HG02610 (cell line): Measurements from ENCODE around the gene TMEM121B.

ENCODE experiments used
- ATAC-seq: cut with Tn5 transposase; IDR thresholded peaks from one replicate; pipeline ENCODE4 v1.9.1; 2021; ENCODE audit warnings: mild to moderate bottlenecking, moderate library complexity; ENCODE audit not compliant: unreplicated experiment

TMEM121B gene

GRCh38 chr22:17095538-17095937 is 25.6 kb downstream of the TMEM121B start:
- no peak for ATAC-seq

GRCh38 chr22:17093081-17093480 is 28.1 kb downstream of the TMEM121B start:
- ATAC-seq = no peak

DNA sequence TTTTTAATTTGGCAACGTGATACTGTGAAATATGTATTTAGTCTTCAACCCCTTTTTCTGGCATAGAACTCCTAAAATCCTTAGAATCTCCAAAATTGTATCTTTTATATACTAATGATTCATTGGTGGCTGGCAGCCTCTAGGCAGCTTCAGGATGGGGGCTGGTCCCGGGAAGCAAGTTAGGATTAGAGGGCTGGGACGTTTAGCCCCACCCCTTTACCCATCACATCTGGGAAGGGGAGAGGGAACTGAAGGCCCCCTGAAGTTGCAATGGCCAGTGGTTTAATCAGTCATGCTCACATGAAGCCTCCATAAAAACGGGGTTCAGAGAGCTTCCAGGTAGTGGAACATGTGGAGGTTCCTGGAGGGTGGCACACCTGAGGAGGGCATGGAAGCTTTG is 29.3 kb downstream of the TMEM121B start:
- no peak for ATAC-seq

DNA sequence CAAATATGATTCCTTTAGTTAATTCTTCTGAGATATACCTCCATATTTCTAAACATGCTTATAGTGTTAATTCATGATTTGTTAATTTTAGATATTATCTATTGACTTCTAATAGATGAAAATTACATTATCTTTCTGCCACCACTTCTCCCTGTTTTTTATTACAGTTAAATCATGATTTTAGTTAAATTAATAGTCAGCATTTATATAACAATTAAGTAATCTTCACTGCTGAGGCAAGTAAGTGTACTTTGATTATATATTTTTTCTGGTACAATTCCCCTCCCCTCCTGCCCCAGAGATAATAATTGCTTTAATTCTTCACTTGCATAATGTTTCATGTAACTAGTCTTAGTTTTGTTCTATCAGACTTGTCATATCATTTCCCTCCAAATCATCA is 30.6 kb downstream of the TMEM121B start:
- no peak for ATAC-seq

- peak; percentile 34 for ATAC-seq
Measured at GRCh38 chr22:17087498-17088131, 33.5 kb downstream of the TMEM121B start.

DNA sequence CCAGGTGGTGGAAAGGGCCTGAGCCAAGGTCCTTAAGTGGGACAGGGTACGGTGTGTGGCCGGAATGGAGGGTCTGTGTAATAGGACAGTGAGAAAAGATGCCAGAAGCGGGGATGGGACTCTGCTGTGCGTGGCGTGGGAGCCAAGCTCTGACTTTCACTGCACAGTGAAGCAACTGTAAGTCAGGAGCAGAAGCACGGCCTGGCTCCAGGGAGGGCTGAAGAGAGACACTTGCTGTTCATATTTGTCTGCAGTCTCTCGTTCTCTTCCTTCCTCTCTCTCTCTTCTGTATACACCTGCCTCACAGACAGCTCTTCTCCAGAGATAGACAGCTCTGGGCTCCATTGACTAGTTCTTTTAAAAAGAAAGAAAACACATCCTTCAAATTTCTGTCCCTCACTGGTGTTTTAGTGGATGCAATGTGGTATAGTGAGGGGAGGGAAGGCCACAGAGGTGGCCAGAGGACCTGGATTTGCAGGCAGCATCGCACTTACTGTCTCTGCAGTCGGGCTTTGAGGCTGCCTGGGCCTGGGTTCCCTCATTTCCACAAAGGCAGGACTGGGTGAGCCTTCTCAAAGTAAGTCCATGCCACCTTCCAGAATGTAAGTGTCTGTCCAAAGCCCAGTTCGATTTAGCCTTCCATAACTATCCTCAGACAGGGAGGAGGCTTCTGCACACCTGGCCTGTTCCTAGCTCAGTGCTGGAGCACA is 34.2 kb downstream of the TMEM121B start:
- no peak for ATAC-seq

GRCh38 chr22:17086296-17086695 is 34.9 kb downstream of the TMEM121B start:
- ATAC-seq = no peak

GRCh38 chr22:17085277-17086181 is 35.6 kb downstream of the TMEM121B start:
- no peak for ATAC-seq

DNA sequence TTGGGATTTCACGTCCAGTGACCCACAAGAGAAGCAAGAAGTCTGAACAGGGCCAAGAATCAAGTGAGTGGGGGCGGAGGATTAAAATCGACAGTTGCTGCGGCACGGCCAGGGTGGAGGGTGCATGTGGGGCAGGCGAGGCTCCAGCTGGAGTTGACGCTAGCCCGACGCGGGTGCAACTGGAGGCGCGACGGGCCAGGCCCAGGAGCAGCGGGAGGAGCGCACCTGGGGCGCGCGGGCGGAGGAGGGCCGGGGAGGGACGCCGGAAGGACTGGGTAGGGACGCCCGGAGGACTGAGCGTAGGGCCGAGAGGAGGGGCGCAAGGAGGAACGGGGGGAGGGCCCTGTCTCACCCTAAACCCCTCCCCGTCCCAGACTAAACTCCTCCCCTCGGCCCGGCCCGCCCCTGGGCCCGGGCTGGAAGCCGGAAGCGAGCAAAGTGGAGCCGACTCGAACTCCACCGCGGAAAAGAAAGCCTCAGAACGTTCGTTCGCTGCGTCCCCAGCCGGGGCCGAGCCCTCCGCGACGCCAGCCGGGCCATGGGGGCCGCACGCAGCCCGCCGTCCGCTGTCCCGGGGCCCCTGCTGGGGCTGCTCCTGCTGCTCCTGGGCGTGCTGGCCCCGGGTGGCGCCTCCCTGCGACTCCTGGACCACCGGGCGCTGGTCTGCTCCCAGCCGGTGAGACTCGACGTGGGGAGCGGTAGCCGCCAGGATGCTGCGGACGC is 36.4 kb downstream of the TMEM121B start, which contains the start of gene IL17RA:
IL17RA (plus strand) TSS at position 447 of the 723 bp plus-strand sequence; CDS start at position 539, 92 bp downstream.
- ATAC-seq = peak; percentile 90

DNA sequence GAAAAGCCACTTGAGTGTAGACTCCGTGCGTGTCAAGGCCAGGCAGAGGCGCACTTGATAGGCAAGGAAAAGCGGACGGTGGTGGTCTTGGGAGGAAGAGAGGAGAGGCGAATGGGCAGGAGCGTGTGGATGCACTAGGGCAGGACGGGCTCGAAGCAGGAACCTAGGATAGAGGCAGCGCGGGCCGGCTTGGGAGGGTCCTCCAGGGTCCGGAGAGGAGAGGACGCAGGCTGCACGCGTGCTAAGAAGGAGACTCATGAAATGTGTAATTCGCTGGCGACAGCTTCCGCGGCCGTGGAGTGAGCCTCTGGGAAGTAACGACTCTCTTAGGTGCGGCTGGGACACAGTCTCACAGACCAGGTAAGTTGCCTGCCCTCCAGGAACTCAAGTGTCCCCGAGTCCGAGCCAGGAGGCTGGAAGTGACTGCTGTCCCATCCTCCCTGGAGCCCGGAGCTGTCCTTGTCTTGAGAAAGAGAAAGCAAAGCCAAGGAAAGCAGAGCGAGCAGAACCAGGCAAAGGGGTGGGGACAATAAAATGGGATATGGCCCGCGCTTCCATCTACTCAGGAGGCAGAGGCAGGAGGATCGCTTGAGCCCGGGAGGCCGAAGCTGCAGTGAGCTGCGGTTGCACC is 37.2 kb downstream of the TMEM121B start:
- ATAC-seq = no peak

GRCh38 chr22:17083255-17083654 is 37.9 kb downstream of the TMEM121B start:
- ATAC-seq = no peak

DNA sequence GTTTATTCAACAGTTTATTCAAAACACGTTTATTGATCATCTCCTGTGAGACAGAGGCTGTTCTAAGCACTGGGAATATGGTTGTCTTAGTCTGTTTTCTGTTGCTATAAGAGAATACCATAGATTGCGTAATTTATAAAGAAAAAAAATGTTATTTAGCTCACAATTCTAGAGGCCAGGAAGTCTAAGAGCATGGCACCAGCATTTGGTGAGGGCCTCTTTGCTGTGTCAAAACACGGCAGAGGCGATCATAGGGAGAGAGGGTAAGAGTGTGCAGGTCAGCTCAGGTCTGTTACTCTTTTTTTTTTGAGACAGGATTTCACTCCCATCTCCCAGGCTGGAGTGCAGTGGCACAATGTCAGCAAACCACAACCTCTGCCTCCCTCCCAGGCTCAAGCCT is 41.6 kb downstream of the TMEM121B start:
- ATAC-seq = no peak

DNA sequence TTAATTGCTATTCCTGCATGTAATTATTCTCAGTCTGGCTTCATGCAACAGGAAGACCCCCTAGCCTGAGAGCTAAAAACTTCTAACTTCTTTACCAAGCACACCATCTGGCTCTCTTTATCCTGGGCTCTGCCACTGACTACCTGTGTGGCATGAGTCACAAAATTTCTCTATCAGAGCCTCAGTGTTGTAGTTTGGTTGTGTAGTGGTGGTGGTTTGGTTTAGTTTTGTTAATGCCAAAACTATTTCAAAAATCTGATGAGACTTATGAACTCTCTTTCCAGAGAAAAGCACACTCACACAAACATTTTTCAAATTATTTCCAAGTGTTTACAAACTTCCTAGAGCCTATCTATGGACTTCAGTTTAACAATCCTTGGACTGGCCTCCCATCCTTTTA is 43.9 kb downstream of the TMEM121B start:
- ATAC-seq = no peak

DNA sequence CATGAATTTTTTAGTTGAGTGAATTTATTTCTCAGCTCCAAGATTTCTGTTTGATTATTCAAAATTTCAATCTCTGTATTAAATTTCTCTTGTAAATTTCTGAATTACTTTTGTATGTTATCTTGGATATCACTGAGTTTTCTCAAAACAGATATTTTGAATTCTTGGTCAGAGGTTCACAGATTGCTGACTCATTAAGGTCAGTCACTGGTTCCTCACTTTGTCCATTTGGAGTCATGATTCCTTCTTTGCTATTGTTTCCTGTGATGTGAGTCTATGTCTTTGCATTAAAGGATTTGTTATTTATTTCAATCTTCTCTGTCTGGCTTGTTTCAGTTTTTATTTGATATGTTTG is 46.5 kb downstream of the TMEM121B start:
- ATAC-seq = no peak

- ATAC-seq = no peak
Measured at GRCh38 chr22:17072877-17073276, 48.3 kb downstream of the TMEM121B start.
